B cell (primary cell): ENCODE data around the gene EML5. TPM values are rescaled to one million over a fixed set of nuclear protein-coding genes. Genes with fewer than 3 reads are reported as not detected.

Source experiments
- ATAC-seq: fragments of 200-7000 bp; cut with Tn5 transposase; one replicate; pipeline ENCODE4 v1.10.0; 2021; ENCODE audit warnings: low read depth, mild to moderate bottlenecking, moderate number of reproducible peaks, moderate library complexity
- CTCF ChIA-PET: fragments of 350-600 bp; sonication (Branson Sonifier 250); formaldehyde crosslinking; loops from one replicate; lab custom pipeline; 2021; ENCODE audit warnings: antibody characterized with exemption, inconsistent platforms; lab: Charles Lee
- POLR2A ChIA-PET: fragments of 350-600 bp; sonication (Branson Sonifier 250); formaldehyde crosslinking; loops from one replicate; lab custom pipeline; 2021; ENCODE audit warnings: antibody characterized with exemption; lab: Charles Lee
- DNase-seq: peaks from one replicate; pipeline ENCODE4 v3.0.0; 2013
- H2AFZ ChIP-seq: 2 replicates; pipeline ENCODE4 v1.6.1; 2012; ENCODE audit warnings: mild to moderate bottlenecking, low read depth, low read length; ENCODE audit not compliant: insufficient read depth, poor library complexity, severe bottlenecking
- H3K27ac ChIP-seq, 2 donors: 1 replicate in 1 of 2; 2 replicates in 1 of 2; pipeline ENCODE4 v1.5.1; 2012 to 2013; ENCODE audit warnings: low read length in 2 of 2, mild to moderate bottlenecking in 2 of 2, moderate library complexity in 1 of 2
- H3K27me3 ChIP-seq, 4 experiments: fragments of 200-600 bp in 1 of 4; sonication (generic) in 1 of 4; replicated peaks in 1 of 4; 1 replicate in 2 of 4; 2 replicates in 2 of 4; pipeline versions ENCODE4 v1.6.1 to v1.7.0; 2013 to 2016; ENCODE audit warnings: low read length in 3 of 4, mild to moderate bottlenecking in 2 of 4, mixed read lengths in 1 of 4, moderate library complexity in 1 of 4; ENCODE audit not compliant: insufficient read depth in 4 of 4, control insufficient read depth in 3 of 4; ENCODE audit errors: control extremely low read depth in 1 of 4
- H3K36me3 ChIP-seq, 2 experiments: replicated peaks in 1 of 2; 1 replicate in 1 of 2; 2 replicates in 1 of 2; pipeline versions ENCODE4 v1.6.1 to v1.7.1; 2013; ENCODE audit warnings: low read length in 1 of 2; ENCODE audit not compliant: insufficient read depth in 2 of 2, control insufficient read depth in 1 of 2; ENCODE audit errors: control extremely low read depth in 1 of 2, extremely low read depth in 1 of 2
- H3K4me1 ChIP-seq, 2 donors: fragments of 200-600 bp in 1 of 2; sonication (generic) in 1 of 2; 1 replicate in 1 of 2; 2 replicates in 1 of 2; pipeline versions ENCODE4 v1.5.1 to v1.6.1; 2013 to 2017; ENCODE audit warnings: low read length in 2 of 2; ENCODE audit not compliant: control insufficient read depth in 2 of 2, insufficient read depth in 2 of 2
- H3K4me2 ChIP-seq: replicated peaks from 2 replicates; pipeline ENCODE3; 2012; ENCODE audit warnings: mild to moderate bottlenecking, low read depth, low read length; ENCODE audit not compliant: poor library complexity, severe bottlenecking
- H3K4me3 ChIP-seq, 5 experiments: fragments of 200-600 bp in 1 of 5; sonication (generic) in 1 of 5; 1 replicate in 3 of 5; 2 replicates in 2 of 5; pipeline versions ENCODE4 v1.5.1 to v1.7.0; 2011 to 2016; ENCODE audit warnings: low read length in 4 of 5, mild to moderate bottlenecking in 4 of 5, low read depth in 2 of 5, control low read depth in 1 of 5, moderate library complexity in 1 of 5; ENCODE audit not compliant: insufficient read depth in 1 of 5; ENCODE audit errors: control extremely low read depth in 1 of 5, extremely low read depth in 1 of 5
- H3K79me2 ChIP-seq: fragments of 200-600 bp; sonication (generic); one replicate; pipeline ENCODE4 v1.6.0; 2016; ENCODE audit warnings: low read length; ENCODE audit not compliant: control insufficient read depth, insufficient read depth
- H3K9ac ChIP-seq: fragments of 200-600 bp; sonication (generic); 2 replicates; pipeline ENCODE4 v1.6.1; 2017; ENCODE audit warnings: mild to moderate bottlenecking, low read length, moderate library complexity
- H3K9me3 ChIP-seq, 3 donors: one replicate each; pipeline versions ENCODE4 v1.6.1 to v1.7.1; 2013; ENCODE audit warnings: low read length in 2 of 3; ENCODE audit not compliant: control insufficient read depth in 2 of 3, insufficient read depth in 1 of 3; ENCODE audit errors: control extremely low read depth in 1 of 3
- H4K20me1 ChIP-seq: 2 replicates; pipeline ENCODE4 v1.6.0; 2012; ENCODE audit warnings: mild to moderate bottlenecking, low read length; ENCODE audit not compliant: insufficient read depth, control insufficient read depth, poor library complexity, severe bottlenecking
- H3K27ac Mint-ChIP-seq: one replicate; pipeline ENCODE4 v1.8.0; 2021; ENCODE audit warnings: mixed read lengths
- H3K27me3 Mint-ChIP-seq: one replicate; pipeline ENCODE4 v1.8.0; 2021; ENCODE audit warnings: mixed read lengths
- H3K4me1 Mint-ChIP-seq: one replicate; pipeline ENCODE4 v1.8.0; 2021; ENCODE audit warnings: mixed read lengths
- H3K4me3 Mint-ChIP-seq: one replicate; pipeline ENCODE4 v1.8.0; 2021; ENCODE audit warnings: mixed read lengths
- H3K9me3 Mint-ChIP-seq: one replicate; pipeline ENCODE4 v1.8.0; 2022; ENCODE audit warnings: mixed read lengths; ENCODE audit not compliant: insufficient read depth
- CTCF ChIP-seq: fragments of 200-600 bp; IDR thresholded peaks from one replicate; pipeline ENCODE4 v1.8.0; 2022; ENCODE audit warnings: antibody characterized with exemption, mild to moderate bottlenecking
- EZH2 ChIP-seq: IDR thresholded peaks from 2 replicates; pipeline ENCODE4 v1.6.1; 2012; ENCODE audit warnings: borderline replicate concordance, low read depth, mild to moderate bottlenecking, moderate library complexity, low read length; ENCODE audit not compliant: insufficient read depth, poor library complexity, severe bottlenecking
- WGBS: methylation state at CpG from one replicate; pipeline ENCODE4 v1.1.5; 2013; ENCODE audit warnings: missing lambda C conversion rate; ENCODE audit not compliant: insufficient coverage; 5-methylcytosine and 5-hydroxymethylcytosine counted together
- intact Hi-C: fragments of 100-400 bp; cut with micrococcal nuclease; formaldehyde crosslinking; loops from one replicate; pipeline ENCODE4 v1.10.0; 2022
- polyA plus RNA-seq: library from polyadenylated mRNA; depleted of rRNA; stranded (reverse); fragments of >200 nt; gene quantifications from 2 replicates; pipeline ENCODE4 v1.2.3, GENCODE V29; 2012
- total RNA-seq, 2 donors: library from RNA; stranded (reverse); fragments of 120-200 nt in 1 of 2; gene quantifications; 1 replicate in 1 of 2; 2 replicates in 1 of 2; pipeline versions ENCODE4 v1.2.3 to v1.2.4, GENCODE V29; 2013 to 2022

The EML5 gene
- total and polyA plus RNA-seq, 2 donors (not counting 1 experiment from before 2014, with no cell fraction given), result 1.7 to 6.9 TPM

- TF ChIP-seq CTCF, result no peak
- TF ChIP-seq EZH2, result no peak
- Mint-ChIP-seq H3K4me1 (peaks cover 3% of the 10 kb centered on the region), H3K9me3 (no peaks in the 10 kb centered on the region), H3K4me3 (no peak overlapping the region), H3K27ac (no peak overlapping the region), H3K27me3 (peaks cover 4% of the 10 kb centered on the region)
- no peaks in the 10 kb centered on the region for H4K20me1 ChIP-seq
- ChIA-PET POLR2A (no interaction called here), CTCF (no interaction called here)
- no peak overlapping the region for H3K9ac ChIP-seq
- no peak overlapping the region for H3K4me3 ChIP-seq
- H3K27me3 ChIP-seq, result no peaks in the 10 kb centered on the region
- no peak overlapping the region for H3K27ac ChIP-seq
- H3K4me1 ChIP-seq, result peaks cover 0 to 4% of the 10 kb centered on the region in 2 donors
- no peaks in the 10 kb centered on the region for H3K79me2 ChIP-seq
- no peaks in the 10 kb centered on the region for H3K36me3 ChIP-seq
- DNase-seq (no peak), ATAC-seq (no peak)
- H2AFZ ChIP-seq, result no peak overlapping the region
- intact Hi-C loops, result no loop called here
- no peak overlapping the region for H3K4me2 ChIP-seq
- H3K9me3 ChIP-seq, result no peaks in the 10 kb centered on the region
Observed at GRCh38 chr14:88831284-88831683, 38.5 kb upstream of the EML5 start.

GRCh38 chr14:88829685-88830302 lies 37.0 kb upstream of the EML5 start:
- Mint-ChIP-seq H3K9me3 (no peaks in the 10 kb centered on the region), H3K27me3 (peaks cover 4% of the 10 kb centered on the region), H3K4me3 (no peak overlapping the region), H3K4me1 (peaks cover 11% of the 10 kb centered on the region), H3K27ac (no peak overlapping the region)
- Histone ChIP-seq H3K9me3 (no peaks in the 10 kb centered on the region), H3K27me3 (no peaks in the 10 kb centered on the region), H3K79me2 (no peaks in the 10 kb centered on the region), H3K4me3 (no peak overlapping the region), H3K9ac (no peak overlapping the region), H3K4me1 (peaks cover 6 to 10% of the 10 kb centered on the region in 2 donors), H3K27ac (no peak overlapping the region), H3K4me2 (no peak overlapping the region), H2AFZ (no peak overlapping the region), H4K20me1 (no peaks in the 10 kb centered on the region), H3K36me3 (no peaks in the 10 kb centered on the region)
- TF ChIP-seq EZH2 (no peak), CTCF (no peak)
- 60% methylated on average over 1 of the region's 4 CpGs for WGBS
- intact Hi-C loops, result no loop called here
- ATAC-seq (no peak), DNase-seq (no peak)
- CTCF ChIA-PET, result no interaction called here
- POLR2A ChIA-PET, result no interaction called here
